Activated CD4-positive, alpha-beta memory T cell treated with anti-CD3 and anti-CD28 coated beads, Interleukin-2, amount 10 ng/mL, durations not matched to agents 7 days and 5 days (primary cell): ENCODE data around the gene NFE2L2. TPM values are rescaled to one million over a fixed set of nuclear protein-coding genes. Genes with fewer than 3 reads are reported as not detected.

Source experiments
- CTCF ChIA-PET: fragments of 350-600 bp; sonication (Branson Sonifier 250); formaldehyde crosslinking; loops from one replicate; lab custom pipeline; 2021; ENCODE audit warnings: antibody characterized with exemption, inconsistent platforms; lab: Charles Lee
- POLR2A ChIA-PET: fragments of 350-600 bp; sonication (Branson Sonifier 250); formaldehyde crosslinking; loops from one replicate; lab custom pipeline; 2021; ENCODE audit warnings: antibody characterized with exemption; lab: Charles Lee
- DNase-seq: peaks from one replicate; pipeline ENCODE4 v3.0.0-alpha.2; 2020
- H3K27ac Mint-ChIP-seq: one replicate; pipeline ENCODE4 v1.8.0; 2021; ENCODE audit warnings: mild to moderate bottlenecking, mixed read lengths
- H3K27me3 Mint-ChIP-seq: one replicate; pipeline ENCODE4 v1.8.0; 2021; ENCODE audit warnings: mixed read lengths
- H3K36me3 Mint-ChIP-seq: one replicate; pipeline ENCODE4 v1.8.0; 2021; ENCODE audit warnings: low read depth, mixed read lengths
- H3K4me1 Mint-ChIP-seq: one replicate; pipeline ENCODE4 v1.8.0; 2021; ENCODE audit warnings: mixed read lengths
- H3K4me3 Mint-ChIP-seq: one replicate; pipeline ENCODE4 v1.8.0; 2021; ENCODE audit warnings: mild to moderate bottlenecking, mixed read lengths
- H3K9me3 Mint-ChIP-seq: one replicate; pipeline ENCODE4 v1.8.0; 2021; ENCODE audit warnings: mixed read lengths
- total RNA-seq, 2 experiments: library from RNA; stranded (reverse); gene quantifications; one replicate each; pipeline ENCODE4 v1.2.3, GENCODE V29; 2021

Gene NFE2L2
- total RNA-seq, 2 experiments from 2014 or later, result 63.2 to 63.4 TPM

- Mint-ChIP-seq H3K27ac (no peak overlapping the region), H3K27me3 (peaks cover 19% of the 10 kb centered on the region)
Observed at GRCh38 chr2:177184606-177185005, 79.9 kb downstream of the NFE2L2 start.

GRCh38 chr2:177183860-177184259, 80.7 kb downstream of the NFE2L2 start:
- DNase-seq, result no peak
- H3K4me3 Mint-ChIP-seq, result no peak overlapping the region
- no peaks in the 10 kb centered on the region for H3K4me1 Mint-ChIP-seq
- ChIA-PET CTCF (interaction anchor here (1.3 to 5.8 kb wide), 2 partner anchors 14 to 19 kb away, joined by 4 to 24 read pairs; no protein-coding TSS in a partner anchor), POLR2A (no interaction called here)
- H3K27me3 Mint-ChIP-seq, result peaks cover 19% of the 10 kb centered on the region
- H3K27ac Mint-ChIP-seq, result no peak overlapping the region
- H3K9me3 Mint-ChIP-seq, result no peaks in the 10 kb centered on the region
- no peaks in the 10 kb centered on the region for H3K36me3 Mint-ChIP-seq

More at GRCh38 chr2:177184606-177185005, 79.9 kb downstream of the NFE2L2 start:
- ChIA-PET CTCF (interaction anchor here (1.3 to 5.8 kb wide), 4 partner anchors 14 to 108 kb away, joined by 3 to 24 read pairs (median 9); no protein-coding TSS in a partner anchor), POLR2A (interaction anchor here (0.7 kb wide), 1 partner anchor 175 kb away, joined by 3 read pairs; no protein-coding TSS in a partner anchor)
- H3K9me3 Mint-ChIP-seq, result no peaks in the 10 kb centered on the region
- no peak overlapping the region for H3K4me3 Mint-ChIP-seq
- H3K4me1 Mint-ChIP-seq, result no peaks in the 10 kb centered on the region
- no peak for DNase-seq
- H3K36me3 Mint-ChIP-seq, result no peaks in the 10 kb centered on the region

Other genes with a start within 250 kb of the NFE2L2 start
- gene HNRNPA3, start 51.9 kb downstream of the NFE2L2 start, total RNA-seq, result 100 to 1,000 TPM; 309 to 312 TPM
- 10 to 100 TPM; 52.0 to 52.8 TPM for gene AGPS, start 128.0 kb upstream of the NFE2L2 start, total RNA-seq